Measurements from ENCODE around the gene USE1.
"Not testable (repeated sequence)": the region's sequence is repeated elsewhere in the genome, so short reads cannot be mapped to it uniquely, and the experiment has no call there.

The USE1 gene

GRCh38 chr19:17215127-17215971, at the start of gene USE1:
TSS of gene USE1 (plus strand) at chr19:17215357. CDS start at chr19:17215406, 49 bp downstream.
- peak; percentile 91 for DNase-seq

GRCh38 chr19:17165715-17166114, 49.4 kb upstream of the USE1 start:
- DNase-seq, result no peak

GRCh38 chr19:17170538-17171297, 44.4 kb upstream of the USE1 start:
- no peak for DNase-seq

- no peak for DNase-seq
These were observed 43.3 kb upstream of the USE1 start for GRCh38 chr19:17171874-17172273.

GRCh38 chr19:17172624-17173345, 42.4 kb upstream of the USE1 start:
- DNase-seq, result peak; percentile 12

GRCh38 chr19:17178291-17178690, 36.9 kb upstream of the USE1 start:
- no peak for DNase-seq

GRCh38 chr19:17180997-17181702, 34.0 kb upstream of the USE1 start:
- peak; percentile 84 for DNase-seq

GRCh38 chr19:17183271-17183761, 31.8 kb upstream of the USE1 start:
- DNase-seq, result no peak

- no peak for DNase-seq
These were observed 31.3 kb upstream of the USE1 start for GRCh38 chr19:17183858-17184321.

- DNase-seq, result no peak
These were observed 30.8 kb upstream of the USE1 start for GRCh38 chr19:17184371-17184841.

- no peak for DNase-seq
These were observed 29.6 kb upstream of the USE1 start for GRCh38 chr19:17185590-17185989.

- DNase-seq, result not testable (repeated sequence)
These were observed 23.4 kb upstream of the USE1 start for GRCh38 chr19:17191736-17192135.

- no peak for DNase-seq
These were observed 22.4 kb upstream of the USE1 start for GRCh38 chr19:17192751-17193150.

GRCh38 chr19:17194608-17195007, 20.5 kb upstream of the USE1 start:
- DNase-seq, result no peak

- DNase-seq, result no peak
These were observed 20.1 kb upstream of the USE1 start for GRCh38 chr19:17195106-17195505.

GRCh38 chr19:17196610-17197009, 18.5 kb upstream of the USE1 start:
- no peak for DNase-seq

GRCh38 chr19:17197666-17198065, 17.5 kb upstream of the USE1 start:
- DNase-seq, result no peak

GRCh38 chr19:17200408-17201079, 14.6 kb upstream of the USE1 start:
- DNase-seq, result no peak

- DNase-seq, result no peak
These were observed 12.9 kb upstream of the USE1 start for GRCh38 chr19:17202249-17202648.

- DNase-seq, result no peak
These were observed 12.4 kb upstream of the USE1 start for GRCh38 chr19:17202713-17203112.

GRCh38 chr19:17205237-17206140, 9.7 kb upstream of the USE1 start:
- DNase-seq, result no peak

All from NCI-H510A (cell line).